Cardiac fibroblast (primary cell): ENCODE results near the gene A1CF.
"Not testable (repeated sequence)": the region's sequence is repeated elsewhere in the genome, so short reads cannot be mapped to it uniquely, and the experiment has no call there.

Experiments
- DNase-seq, 2 donors: peaks; one replicate each; pipeline versions ENCODE4 v3.0.0 to v3.0.0-alpha.2; 2010; ENCODE audit warnings: low read depth in 2 of 2
- H3K4me3 ChIP-seq, 2 donors: replicated peaks in 1 of 2; 1 replicate in 1 of 2; 2 replicates in 1 of 2; pipeline ENCODE4 v1.5.1; 2011; ENCODE audit warnings: low read depth in 2 of 2, low read length in 2 of 2, mild to moderate bottlenecking in 2 of 2, moderate library complexity in 1 of 2
- CTCF ChIP-seq: IDR thresholded peaks from one replicate; pipeline ENCODE4 v1.5.1; 2011; ENCODE audit warnings: low read depth, mild to moderate bottlenecking, low read length, inconsistent platforms

The A1CF gene

GRCh38 chr10:50798297-50798696, 87.1 kb downstream of the A1CF start:
- DNase-seq, result no peak
- H3K4me3 ChIP-seq, result no peak overlapping the region
- no peak for TF ChIP-seq CTCF

GRCh38 chr10:50796693-50797092, 88.7 kb downstream of the A1CF start:
- no peak for TF ChIP-seq CTCF
- H3K4me3 ChIP-seq, result no peak overlapping the region
- DNase-seq, result no peak

GRCh38 chr10:50794490-50794889, 90.9 kb downstream of the A1CF start:
- DNase-seq, result no peak
- no peak overlapping the region for H3K4me3 ChIP-seq
- TF ChIP-seq CTCF, result no peak

GRCh38 chr10:50788951-50789945, 96.2 kb downstream of the A1CF start:
- TF ChIP-seq CTCF, result peak; percentile 58
- no peak overlapping the region for H3K4me3 ChIP-seq
- peak; percentile 67 to 69 for DNase-seq

- DNase-seq, H3K4me3 ChIP-seq: not testable (repeated sequence)
These were observed 97.5 kb downstream of the A1CF start for GRCh38 chr10:50787962-50788361.

GRCh38 chr10:50782017-50782416, 103.4 kb downstream of the A1CF start:
- DNase-seq, H3K4me3 ChIP-seq: not testable (repeated sequence)

GRCh38 chr10:50780036-50780435, 105.4 kb downstream of the A1CF start:
- DNase-seq, result peak; percentile 35 to 78
- H3K4me3 ChIP-seq, result not testable (repeated sequence)

GRCh38 chr10:50774868-50775267, 110.6 kb downstream of the A1CF start:
- H3K4me3 ChIP-seq, result not testable (repeated sequence)
- peak; percentile 10 to 24 for DNase-seq

GRCh38 chr10:50772042-50772441, 113.4 kb downstream of the A1CF start:
- DNase-seq, H3K4me3 ChIP-seq: not testable (repeated sequence)

- not testable (repeated sequence) for H3K4me3 ChIP-seq
- peak in 1 of 2 donors; percentile 43 for DNase-seq
These were observed 118.5 kb downstream of the A1CF start for GRCh38 chr10:50766774-50767513.
